ENCODE results near the gene ITGB5.

GRCh38 chr3:124769462-124769861 lies 117.7 kb downstream of the ITGB5 start:
- TF ChIP-seq CTCF (IDR thresholded peaks at IDR 0.05; ENCODE audit: poor library complexity) (no peak), EZH2 (IDR thresholded peaks at IDR 0.05; ENCODE audit: borderline replicate concordance) (no peak)

All from hepatocyte (in vitro differentiated cells).